GM21825 (cell line): ENCODE data around the gene PDIK1L.
A peak's percentile ranks its signal among the peaks of the same experiment; 100 is the strongest.
"Not testable (repeated sequence)": the region's sequence is repeated elsewhere in the genome, so short reads cannot be mapped to it uniquely, and the experiment has no call there.

Experiments used
- ATAC-seq: cut with Tn5 transposase; IDR thresholded peaks from one replicate; pipeline ENCODE4 v1.9.1; 2021; ENCODE audit warnings: mild to moderate bottlenecking, moderate library complexity; ENCODE audit not compliant: unreplicated experiment

Gene PDIK1L

GRCh38 chr1:26089125-26089524, 22.5 kb upstream of the PDIK1L start:
- ATAC-seq, result no peak

GRCh38 chr1:26090893-26091292, 20.7 kb upstream of the PDIK1L start:
- ATAC-seq, result no peak

GRCh38 chr1:26092422-26092821, 19.2 kb upstream of the PDIK1L start:
- ATAC-seq, result no peak

GRCh38 chr1:26093569-26093968, 18.1 kb upstream of the PDIK1L start:
- ATAC-seq, result not testable (repeated sequence)

- ATAC-seq, result no peak
These were observed 17.5 kb upstream of the PDIK1L start for GRCh38 chr1:26094076-26094669.

GRCh38 chr1:26094677-26095383, 16.8 kb upstream of the PDIK1L start:
- ATAC-seq, result no peak

- ATAC-seq, result no peak
These were observed 15.2 kb upstream of the PDIK1L start for GRCh38 chr1:26096471-26096870.

- no peak for ATAC-seq
These were observed 13.9 kb upstream of the PDIK1L start for GRCh38 chr1:26097696-26098095.

GRCh38 chr1:26098602-26099001, 13.0 kb upstream of the PDIK1L start:
- no peak for ATAC-seq

- ATAC-seq, result no peak
These were observed 11.8 kb upstream of the PDIK1L start for GRCh38 chr1:26099780-26100179.

- ATAC-seq, result not testable (repeated sequence)
These were observed 11.4 kb upstream of the PDIK1L start for GRCh38 chr1:26100204-26100603.

GRCh38 chr1:26102119-26102518, 9.5 kb upstream of the PDIK1L start:
- ATAC-seq, result no peak

- ATAC-seq, result no peak
These were observed 9.1 kb upstream of the PDIK1L start for GRCh38 chr1:26102526-26102925.

- not testable (repeated sequence) for ATAC-seq
These were observed 6.4 kb upstream of the PDIK1L start for GRCh38 chr1:26105226-26105548.

- no peak for ATAC-seq
These were observed 2.1 kb upstream of the PDIK1L start for GRCh38 chr1:26109229-26110164.

GRCh38 chr1:26110731-26111529, 694 bp upstream of the PDIK1L start:
- ATAC-seq, result peak; percentile 42

GRCh38 chr1:26112407-26112775, 767 bp downstream of the PDIK1L start:
- peak; percentile 8 for ATAC-seq

GRCh38 chr1:26114165-26114927, 2.7 kb downstream of the PDIK1L start:
- no peak for ATAC-seq

- ATAC-seq, result no peak
These were observed 8.4 kb downstream of the PDIK1L start for GRCh38 chr1:26119892-26120608.
